Inflammatory macrophage (primary cell): ENCODE data around the gene SLC16A5.
"Not testable (repeated sequence)": the region's sequence is repeated elsewhere in the genome, so short reads cannot be mapped to it uniquely, and the experiment has no call there.

Experiments
- DNase-seq, 2 donors: peaks; one replicate each; pipeline ENCODE4 v3.0.0-alpha.2; 2020 to 2022

SLC16A5 gene

GRCh38 chr17:75110234-75110937, 22.6 kb downstream of the SLC16A5 start:
- peak in 1 of 2 donors; percentile 27 for DNase-seq

- DNase-seq = peak; percentile 65 to 70
Measured at GRCh38 chr17:75111777-75112335, 24.1 kb downstream of the SLC16A5 start.

GRCh38 chr17:75113798-75114551, 26.2 kb downstream of the SLC16A5 start:
- peak; percentile 92 for DNase-seq

- peak; percentile 38 to 45 for DNase-seq
Measured at GRCh38 chr17:75114552-75115314, 27.0 kb downstream of the SLC16A5 start.

GRCh38 chr17:75115555-75115954, 27.8 kb downstream of the SLC16A5 start:
- no peak for DNase-seq

GRCh38 chr17:75116737-75117136, 29.0 kb downstream of the SLC16A5 start:
- DNase-seq = no peak

- DNase-seq = no peak
Measured at GRCh38 chr17:75118307-75118706, 30.6 kb downstream of the SLC16A5 start.

- no peak for DNase-seq
Measured at GRCh38 chr17:75124041-75124818, 36.5 kb downstream of the SLC16A5 start.

- DNase-seq = no peak
Measured at GRCh38 chr17:75124819-75125162, 37.0 kb downstream of the SLC16A5 start.

GRCh38 chr17:75125984-75126383, 38.2 kb downstream of the SLC16A5 start:
- no peak for DNase-seq

GRCh38 chr17:75126954-75127353, 39.2 kb downstream of the SLC16A5 start:
- DNase-seq = no peak

- DNase-seq = not testable (repeated sequence)
Measured at GRCh38 chr17:75127936-75128335, 40.2 kb downstream of the SLC16A5 start.

- DNase-seq = no peak
Measured at GRCh38 chr17:75128694-75129505, 41.1 kb downstream of the SLC16A5 start.

- no peak for DNase-seq
Measured at GRCh38 chr17:75129576-75129975, 41.8 kb downstream of the SLC16A5 start.

GRCh38 chr17:75130059-75130631, 42.4 kb downstream of the SLC16A5 start:
- no peak for DNase-seq

GRCh38 chr17:75130632-75131277, 43.0 kb downstream of the SLC16A5 start:
- peak; percentile 35 to 50 for DNase-seq

- peak; percentile 65 to 82 for DNase-seq
Measured at GRCh38 chr17:75131278-75132017, 43.7 kb downstream of the SLC16A5 start, which contains the start of gene NT5C. TSS of gene NT5C (minus strand) at chr17:75131742. CDS start at chr17:75131707, 35 bp downstream.

GRCh38 chr17:75132018-75133000, 44.6 kb downstream of the SLC16A5 start:
- DNase-seq = not testable (repeated sequence)
